Smooth muscle cell of the pulmonary artery (primary cell): Measurements from ENCODE around the gene GCGR. TPM values are rescaled to one million over a fixed set of nuclear protein-coding genes. Genes with fewer than 3 reads are reported as not detected.

ENCODE experiments used
- total RNA-seq: library from RNA; depleted of rRNA; stranded (reverse); fragments of >200 nt; gene quantifications from 2 replicates; pipeline ENCODE4 v1.2.3, GENCODE V29; 2014

GCGR gene
- total RNA-seq: not detected in 2 replicates

DNA sequence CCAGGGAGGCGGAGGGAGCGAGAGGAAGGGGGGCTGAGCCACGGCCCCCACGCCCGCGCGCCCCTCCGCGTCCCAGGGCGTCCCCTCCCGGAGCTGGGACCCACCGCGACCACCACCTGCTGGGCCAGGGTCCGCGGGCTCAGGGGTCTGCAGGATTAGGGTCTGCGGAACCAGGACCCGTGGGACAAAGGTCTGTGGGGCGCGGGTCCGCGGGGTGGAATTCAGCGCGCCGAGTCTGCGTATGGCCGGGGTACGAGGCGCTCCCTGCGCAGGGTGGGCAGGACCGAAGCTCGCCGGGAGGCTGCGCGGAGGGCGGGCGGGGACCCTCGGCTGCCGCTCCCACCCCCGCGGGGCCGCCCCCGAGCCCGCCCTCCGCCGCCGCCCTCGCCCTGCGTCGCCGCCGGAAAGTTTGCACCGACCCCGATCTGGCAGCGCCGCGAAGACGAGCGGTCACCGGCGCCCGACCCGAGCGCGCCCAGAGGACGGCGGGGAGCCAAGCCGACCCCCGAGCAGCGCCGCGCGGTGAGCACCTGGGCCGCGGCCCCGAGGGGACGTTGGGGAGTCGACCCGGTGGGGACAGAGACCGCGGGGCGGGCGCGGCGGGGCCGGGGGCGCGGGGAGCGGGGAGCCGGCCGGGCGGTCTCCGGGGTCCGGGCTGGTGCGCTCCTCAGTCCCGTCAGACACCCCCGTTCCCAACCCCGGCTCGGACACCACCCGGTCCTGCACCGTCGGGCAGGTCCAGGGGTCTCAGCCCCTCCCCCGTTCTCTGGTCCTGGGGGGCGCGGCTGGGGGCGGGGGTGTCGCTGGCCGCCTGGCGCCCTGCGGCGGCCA, at the start of gene GCGR:
Gene GCGR, plus strand, starts transcription at position 423 of the 831 bp plus-strand sequence. CDS start 4,869 bp downstream, outside the sequence.

DNA sequence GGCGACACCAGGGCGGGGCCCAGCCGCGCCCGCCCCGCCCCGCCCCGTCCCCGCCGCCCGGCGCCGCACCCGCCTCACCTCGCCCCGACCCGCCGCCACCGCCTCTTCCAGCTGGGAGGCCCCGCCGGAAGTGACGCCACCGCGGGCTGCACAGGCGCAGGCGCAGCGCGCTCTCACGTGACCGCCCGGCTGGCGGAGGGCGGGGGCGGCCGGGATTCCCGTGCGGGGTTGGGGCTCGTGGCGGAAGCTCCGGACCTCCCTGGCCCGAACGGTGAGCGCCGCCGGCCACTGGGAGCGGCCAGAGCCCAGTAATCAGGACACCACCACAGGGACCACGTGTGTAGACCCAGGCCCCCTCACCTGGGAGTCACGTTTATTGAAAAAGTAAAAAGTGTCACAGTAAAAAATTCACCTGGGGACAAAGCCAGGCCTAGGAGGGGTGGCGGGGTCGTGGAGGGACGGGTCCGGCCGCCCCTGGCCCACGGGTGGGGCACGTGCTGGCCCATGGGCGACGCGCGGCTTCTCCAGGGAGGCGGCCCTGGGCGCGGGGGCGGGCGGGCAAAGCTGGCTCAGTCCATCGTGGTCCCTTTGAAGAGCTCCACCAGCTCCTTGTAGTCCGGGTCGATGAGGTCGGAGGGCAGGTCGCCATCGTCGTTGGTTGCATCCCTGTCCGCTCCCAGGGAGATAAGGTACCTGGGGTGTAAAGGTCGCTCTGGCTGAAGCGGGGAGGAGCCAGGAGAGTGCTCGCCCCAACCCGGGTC, 29.4 kb downstream of the GCGR start, which contains the start of gene MCRIP1:
Gene MCRIP1, minus strand, starts transcription at position 132 of the 761 bp plus-strand sequence. CDS start 8,785 bp downstream, outside the sequence.

DNA sequence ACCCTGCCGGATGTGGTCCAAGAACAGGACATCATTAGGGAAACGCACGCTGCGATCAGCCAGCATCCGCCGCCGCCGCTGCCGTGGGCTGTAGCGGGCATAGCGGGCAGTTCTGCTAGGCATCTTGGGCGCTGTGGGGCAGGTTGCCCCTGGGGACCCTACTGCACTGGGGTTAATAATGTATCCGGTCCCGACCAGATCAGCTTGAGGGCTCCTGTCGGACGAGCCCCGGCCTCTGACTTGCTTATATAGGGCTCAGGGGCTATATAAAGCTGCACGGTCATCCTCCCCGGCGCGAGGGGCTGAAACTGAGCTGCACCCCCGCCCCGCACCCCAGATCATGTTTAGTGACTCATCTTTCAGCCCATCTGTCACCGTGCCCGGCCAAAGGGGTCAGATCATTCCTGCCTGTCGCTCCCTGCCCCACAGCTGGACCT, 30.9 kb downstream of the GCGR start, which contains the start of gene PPP1R27:
Gene PPP1R27, minus strand, starts transcription at position 220 of the 437 bp plus-strand sequence. Its CDS starts 97 bp downstream, at position 123.

DNA sequence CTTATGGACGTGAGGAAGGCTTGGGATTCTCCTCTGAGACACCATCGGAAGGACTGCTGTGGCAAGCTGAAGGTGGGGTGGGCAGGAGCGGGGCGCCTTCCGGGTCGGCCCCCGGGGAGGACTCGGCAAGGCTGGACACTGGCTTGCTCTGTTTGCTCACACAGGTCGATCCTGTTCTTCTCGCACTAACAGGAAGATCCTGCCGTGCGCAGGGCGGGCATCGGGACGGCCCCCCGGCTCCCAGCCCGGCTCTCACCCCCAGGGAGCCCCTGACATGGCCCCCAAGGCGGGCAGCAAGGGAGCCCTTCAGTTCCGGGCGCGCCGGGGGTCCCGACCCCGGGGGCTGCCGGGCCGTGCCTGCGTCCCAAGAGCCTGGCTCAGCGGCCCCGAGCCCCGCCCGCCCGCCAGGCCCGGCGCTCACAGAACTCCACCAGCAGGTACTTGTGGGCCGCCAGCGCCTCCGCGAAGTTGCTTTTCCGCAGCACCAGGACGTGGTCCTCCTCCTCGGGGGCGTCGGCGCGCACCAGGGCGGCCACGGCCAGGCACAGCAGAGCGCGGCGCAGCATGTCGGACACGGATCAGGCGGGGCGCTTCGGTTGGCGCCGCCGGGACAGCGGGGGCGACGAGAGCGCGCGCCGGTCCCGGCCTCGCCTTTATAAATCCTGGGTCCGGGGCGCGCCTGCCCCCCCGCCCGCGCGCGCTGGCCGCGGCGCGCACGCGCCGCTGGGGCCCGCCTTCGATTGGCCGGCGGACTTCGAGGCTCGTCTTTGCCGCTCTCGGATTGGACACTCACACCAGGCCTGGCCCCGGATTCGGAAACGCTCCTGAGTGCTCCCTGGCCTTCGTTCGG, 56.2 kb downstream of the GCGR start, which contains the start of gene P4HB:
Gene P4HB, minus strand, starts transcription at position 630 of the 850 bp plus-strand sequence. Its CDS starts 64 bp downstream, at position 566.

Other genes starting within 250 kb of the GCGR start
- 91.2 and 127 TPM in 2 replicates for gene NPLOC4, start 167.0 kb upstream of the GCGR start, total RNA-seq
- 3.6 TPM in 2 replicates for gene TSPAN10, start 167.0 kb upstream of the GCGR start, total RNA-seq
- gene PDE6G, start 147.6 kb upstream of the GCGR start, total RNA-seq: not detected in 2 replicates
- gene OXLD1, start 137.5 kb upstream of the GCGR start, total RNA-seq: 21.6 and 23.7 TPM in 2 replicates
- gene CCDC137, start 137.4 kb upstream of the GCGR start, total RNA-seq: 5.4 and 6.8 TPM in 2 replicates
- gene ARL16, start 120.4 kb upstream of the GCGR start, total RNA-seq: 17.1 and 18.2 TPM in 2 replicates
- gene HGS, start 120.1 kb upstream of the GCGR start, total RNA-seq: 75.7 and 112 TPM in 2 replicates
- 7.2 and 10.0 TPM in 2 replicates for gene MRPL12, start 100.8 kb upstream of the GCGR start, total RNA-seq
- gene SLC25A10, start 91.9 kb upstream of the GCGR start, total RNA-seq: 5.5 and 8.6 TPM in 2 replicates
- 122 and 125 TPM in 2 replicates for gene MCRIP1, start 29.1 kb downstream of the GCGR start, total RNA-seq
- gene PPP1R27, start 30.9 kb downstream of the GCGR start, total RNA-seq: not detected in 2 replicates
- 3,676 and 4,428 TPM in 2 replicates for gene P4HB, start 56.4 kb downstream of the GCGR start, total RNA-seq
- gene ARHGDIA, start 67.2 kb downstream of the GCGR start, total RNA-seq: 216 and 298 TPM in 2 replicates
- 64.1 and 80.7 TPM in 2 replicates for gene ALYREF, start 87.4 kb downstream of the GCGR start, total RNA-seq
- 106 TPM in 2 replicates for gene ANAPC11, start 87.6 kb downstream of the GCGR start, total RNA-seq
- 0.39 and 0.92 TPM in 2 replicates for gene NPB, start 98.1 kb downstream of the GCGR start, total RNA-seq
- gene PCYT2, start 107.2 kb downstream of the GCGR start, total RNA-seq: 29.5 and 50.7 TPM in 2 replicates
- gene SIRT7, start 114.0 kb downstream of the GCGR start, total RNA-seq: 12.8 and 20.4 TPM in 2 replicates
- 21.5 and 38.8 TPM in 2 replicates for gene MAFG, start 123.6 kb downstream of the GCGR start, total RNA-seq
- gene PYCR1, start 133.2 kb downstream of the GCGR start, total RNA-seq: 140 and 202 TPM in 2 replicates
- gene MYADML2, start 143.1 kb downstream of the GCGR start, total RNA-seq: not detected in 2 replicates
- 0.13 TPM in 1 of 2 replicates, not detected in the other for gene NOTUM, start 157.0 kb downstream of the GCGR start, total RNA-seq
- 19.7 and 31.8 TPM in 2 replicates for gene ASPSCR1, start 173.5 kb downstream of the GCGR start, total RNA-seq
- gene CENPX, start 218.7 kb downstream of the GCGR start, total RNA-seq: 10.2 and 12.8 TPM in 2 replicates
- 8.5 and 10.1 TPM in 2 replicates for gene LRRC45, start 219.2 kb downstream of the GCGR start, total RNA-seq
- gene RAC3, start 227.5 kb downstream of the GCGR start, total RNA-seq: 4.6 and 11.7 TPM in 2 replicates
- 25.3 and 37.0 TPM in 2 replicates for gene DCXR, start 233.5 kb downstream of the GCGR start, total RNA-seq
- 54.0 and 89.8 TPM in 2 replicates for gene RFNG, start 247.7 kb downstream of the GCGR start, total RNA-seq
- 75.1 and 103 TPM in 2 replicates for gene GPS1, start 247.7 kb downstream of the GCGR start, total RNA-seq